ENCODE measurements around the gene NYAP1.

Gene NYAP1

DNA sequence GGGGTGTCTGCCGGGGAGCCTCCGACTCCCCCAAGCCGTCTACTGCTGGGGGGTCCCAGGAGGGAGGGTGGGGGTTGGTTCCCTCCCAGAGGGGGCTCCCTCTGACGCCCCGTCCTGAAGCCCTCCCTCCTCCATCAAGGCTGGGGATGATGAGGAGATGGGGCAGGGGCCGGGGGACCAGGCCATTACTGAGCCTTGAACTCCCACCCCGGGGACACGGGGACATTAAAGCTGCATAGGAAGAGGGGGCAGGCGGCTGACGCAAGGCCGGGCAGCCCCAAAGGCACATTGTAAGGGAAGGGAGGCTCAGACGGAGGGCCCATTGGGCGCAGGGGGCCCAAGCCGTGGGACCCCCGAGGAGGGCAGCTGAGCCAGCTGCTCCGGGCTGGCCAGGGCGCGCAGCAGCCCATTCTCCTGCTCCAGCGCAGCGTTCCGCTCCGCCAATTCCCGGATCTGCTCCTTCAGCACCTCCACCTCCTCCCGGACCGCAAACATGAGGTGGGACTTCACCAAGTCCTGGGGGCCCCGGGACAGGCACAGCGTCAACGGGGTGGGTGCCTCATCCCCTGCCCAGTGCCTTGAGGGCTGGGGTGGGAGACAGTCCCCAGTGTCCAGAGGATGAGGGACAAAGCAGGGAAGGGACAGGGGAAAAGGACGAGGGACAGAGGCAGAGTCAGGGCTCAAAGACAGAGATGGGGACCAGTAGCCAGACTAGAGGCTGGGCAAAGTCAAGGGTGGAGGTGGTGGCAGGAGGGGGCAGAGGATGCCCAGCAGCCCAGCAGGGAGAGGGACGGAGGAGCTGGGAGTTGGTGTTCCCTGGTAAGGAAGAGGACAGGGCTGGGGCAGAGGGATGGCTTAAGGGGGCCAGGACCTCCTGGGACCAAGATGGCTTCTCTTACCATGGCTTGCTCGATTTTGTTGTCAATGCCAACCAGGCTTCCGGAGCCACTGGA lies 16.8 kb upstream of the NYAP1 start:
- Mint-ChIP-seq H3K27ac (peak overlapping the region in 1 of 3 experiments; percentile 87), H3K4me3 (no peak overlapping the region), H3K27me3 (ENCODE audit: low read depth) (no peaks in the 10 kb centered on the region), H3K36me3 (ENCODE audit: low read depth) (peaks cover 8% of the 10 kb centered on the region), H3K4me1 (peaks cover 26% of the 10 kb centered on the region), H3K9me3 (no peaks in the 10 kb centered on the region)
- no peak for TF ChIP-seq CTCF (IDR thresholded peaks at IDR 0.05; ENCODE audit: unreplicated experiment in 3 of 3)

GRCh38 chr7:100467638-100468373 lies 15.9 kb upstream of the NYAP1 start:
- Mint-ChIP-seq H3K36me3 (ENCODE audit: low read depth) (peaks cover 7% of the 10 kb centered on the region), H3K27me3 (ENCODE audit: low read depth) (no peaks in the 10 kb centered on the region), H3K9me3 (no peaks in the 10 kb centered on the region), H3K27ac (peak overlapping the region in 1 of 3 experiments; percentile 87), H3K4me3 (no peak overlapping the region), H3K4me1 (peaks cover 26% of the 10 kb centered on the region)
- no peak for TF ChIP-seq CTCF (IDR thresholded peaks at IDR 0.05; ENCODE audit: unreplicated experiment in 3 of 3)

DNA sequence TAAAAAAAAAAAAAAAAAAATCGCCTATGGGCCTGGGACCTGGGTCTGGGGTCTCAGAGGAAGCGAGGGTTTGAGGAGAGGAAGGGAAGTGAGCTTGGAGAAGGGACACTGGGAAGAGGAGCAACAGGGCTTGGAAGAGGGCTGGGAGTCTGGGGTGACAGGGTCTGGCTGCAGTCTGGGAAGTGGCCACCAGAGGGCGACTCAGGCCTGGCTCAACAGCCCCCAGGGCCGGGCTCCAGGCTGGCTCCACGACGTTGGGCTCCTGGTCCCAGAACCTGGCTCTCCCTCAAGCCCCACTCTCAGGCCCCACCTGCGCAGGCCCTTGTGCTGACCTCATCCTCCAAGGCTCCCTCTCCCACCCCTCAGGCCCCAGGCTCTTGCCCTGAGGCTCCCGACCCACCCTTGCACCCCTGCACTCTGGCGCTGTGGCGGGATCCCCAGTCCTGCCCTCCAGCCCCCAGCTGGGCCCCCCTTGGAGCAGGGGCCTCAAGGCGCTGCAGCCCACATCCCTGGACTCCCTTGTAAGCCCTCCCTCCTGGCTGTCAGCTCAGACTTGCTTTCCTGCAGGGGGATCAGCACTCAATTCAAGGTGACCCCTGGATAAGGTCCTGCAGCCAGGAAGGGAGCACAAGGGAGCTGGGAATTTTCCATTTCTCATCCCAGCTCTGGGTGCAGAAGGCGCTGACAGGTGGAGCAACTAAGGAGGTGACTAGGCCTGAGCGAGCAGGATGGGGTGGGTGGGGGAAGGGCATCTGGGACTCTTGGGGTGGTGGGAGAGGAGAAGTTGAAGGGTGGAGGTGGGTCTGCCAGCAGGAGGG lies 14.3 kb upstream of the NYAP1 start:
- H3K4me1 Mint-ChIP-seq, result peaks cover 23% of the 10 kb centered on the region
- H3K27ac Mint-ChIP-seq, result peak overlapping the region in 2 of 3 experiments; percentile 23 to 77
- peaks cover 14% of the 10 kb centered on the region for H3K36me3 Mint-ChIP-seq (ENCODE audit: low read depth)
- TF ChIP-seq CTCF (IDR thresholded peaks at IDR 0.05; ENCODE audit: unreplicated experiment in 3 of 3), result peak; percentile 84 to 91 (median 88)
- H3K4me3 Mint-ChIP-seq, result no peak overlapping the region
- H3K27me3 Mint-ChIP-seq (ENCODE audit: low read depth), result no peaks in the 10 kb centered on the region
- H3K9me3 Mint-ChIP-seq, result no peaks in the 10 kb centered on the region

- H3K27ac Mint-ChIP-seq, result peak overlapping the region in 2 of 3 experiments; percentile 24 to 50
- H3K9me3 Mint-ChIP-seq, result no peaks in the 10 kb centered on the region
- no peak overlapping the region for H3K4me3 Mint-ChIP-seq
- H3K36me3 Mint-ChIP-seq (ENCODE audit: low read depth), result peaks cover 14% of the 10 kb centered on the region
- TF ChIP-seq CTCF (IDR thresholded peaks at IDR 0.05; ENCODE audit: unreplicated experiment in 3 of 3), result no peak
- peaks cover 27% of the 10 kb centered on the region for H3K4me1 Mint-ChIP-seq
- H3K27me3 Mint-ChIP-seq (ENCODE audit: low read depth), result no peaks in the 10 kb centered on the region
Measured at GRCh38 chr7:100471021-100471420, 12.7 kb upstream of the NYAP1 start.

- H3K4me1 Mint-ChIP-seq, result peaks cover 32% of the 10 kb centered on the region
- H3K27ac Mint-ChIP-seq, result peak overlapping the region in 1 of 3 experiments; percentile 56
- peak overlapping the region in 1 of 3 experiments; percentile 19 for H3K4me3 Mint-ChIP-seq
- TF ChIP-seq CTCF (IDR thresholded peaks at IDR 0.05; ENCODE audit: unreplicated experiment in 3 of 3), result no peak
- no peaks in the 10 kb centered on the region for H3K27me3 Mint-ChIP-seq (ENCODE audit: low read depth)
- no peaks in the 10 kb centered on the region for H3K9me3 Mint-ChIP-seq
- H3K36me3 Mint-ChIP-seq (ENCODE audit: low read depth), result peaks cover 18% of the 10 kb centered on the region
Measured at GRCh38 chr7:100472121-100472851, 11.4 kb upstream of the NYAP1 start.
